Naive thymus-derived CD4-positive, alpha-beta T cell (primary cell): ENCODE measurements around the gene APOA5. TPM values are rescaled to one million over a fixed set of nuclear protein-coding genes. Genes with fewer than 3 reads are reported as not detected.
A peak's percentile ranks its signal among the peaks of the same experiment; 100 is the strongest.

ENCODE experiments used
- ATAC-seq: fragments of 150-1000 bp; cut with Tn5 transposase; 2 replicates; pipeline ENCODE4 v1.10.0; 2021; ENCODE audit warnings: mild to moderate bottlenecking, moderate library complexity
- CTCF ChIA-PET: fragments of 350-600 bp; sonication (Branson Sonifier 250); formaldehyde crosslinking; loops from one replicate; lab custom pipeline; 2021; ENCODE audit warnings: antibody characterized with exemption; lab: Charles Lee
- POLR2A ChIA-PET: fragments of 350-600 bp; sonication (Branson Sonifier 250); formaldehyde crosslinking; loops from one replicate; lab custom pipeline; 2021; ENCODE audit warnings: antibody characterized with exemption, inconsistent platforms; lab: Charles Lee
- DNase-seq, 9 donors: peaks; one replicate each; pipeline versions ENCODE4 v3.0.0 to v3.0.0-alpha.2; 2020 to 2022; ENCODE audit warnings: mixed read lengths in 1 of 9
- H3K27ac ChIP-seq: one replicate; pipeline ENCODE4 v1.7.0; 2013; ENCODE audit warnings: mild to moderate bottlenecking, low read depth, low read length, moderate library complexity
- H3K27me3 ChIP-seq, 2 donors: one replicate each; pipeline ENCODE4 v1.7.0; 2013; ENCODE audit warnings: low read length in 2 of 2, mild to moderate bottlenecking in 2 of 2, moderate library complexity in 2 of 2; ENCODE audit not compliant: control insufficient read depth in 2 of 2, insufficient read depth in 2 of 2
- H3K36me3 ChIP-seq, 3 experiments: 1 replicate in 2 of 3; 2 replicates in 1 of 3; pipeline ENCODE4 v1.7.0; 2013; ENCODE audit warnings: low read length in 3 of 3, mild to moderate bottlenecking in 3 of 3, moderate library complexity in 1 of 3; ENCODE audit not compliant: insufficient read depth in 3 of 3, control insufficient read depth in 2 of 3
- H3K4me1 ChIP-seq, 2 donors: one replicate each; pipeline ENCODE4 v1.7.0; 2013; ENCODE audit warnings: low read length in 2 of 2, mild to moderate bottlenecking in 2 of 2, moderate library complexity in 1 of 2; ENCODE audit not compliant: control insufficient read depth in 2 of 2, insufficient read depth in 2 of 2
- H3K4me3 ChIP-seq: 2 replicates; pipeline ENCODE4 v1.7.0; 2013; ENCODE audit warnings: mild to moderate bottlenecking, low read length
- H3K9me3 ChIP-seq, 3 experiments: 1 replicate in 2 of 3; 2 replicates in 1 of 3; pipeline ENCODE4 v1.7.0; 2013; ENCODE audit warnings: low read length in 3 of 3; ENCODE audit not compliant: control insufficient read depth in 2 of 3
- H3K27ac Mint-ChIP-seq, 9 donors: one replicate each; pipeline ENCODE4 v1.8.0; 2020 to 2022; ENCODE audit warnings: mixed read lengths in 9 of 9, mild to moderate bottlenecking in 8 of 9, moderate library complexity in 5 of 9, inconsistent platforms in 2 of 9
- H3K27me3 Mint-ChIP-seq, 5 donors: one replicate each; pipeline ENCODE4 v1.8.0; 2021 to 2022; ENCODE audit warnings: mixed read lengths in 5 of 5, mild to moderate bottlenecking in 1 of 5
- H3K36me3 Mint-ChIP-seq, 5 donors: one replicate each; pipeline ENCODE4 v1.8.0; 2020 to 2022; ENCODE audit warnings: mixed read lengths in 5 of 5, mild to moderate bottlenecking in 3 of 5, inconsistent platforms in 1 of 5
- H3K4me1 Mint-ChIP-seq, 7 donors: one replicate each; pipeline ENCODE4 v1.8.0; 2020 to 2022; ENCODE audit warnings: mixed read lengths in 7 of 7, mild to moderate bottlenecking in 3 of 7, inconsistent platforms in 1 of 7
- H3K4me3 Mint-ChIP-seq, 10 donors: one replicate each; pipeline ENCODE4 v1.8.0; 2020 to 2022; ENCODE audit warnings: mild to moderate bottlenecking in 10 of 10, mixed read lengths in 10 of 10, moderate library complexity in 6 of 10, inconsistent platforms in 2 of 10
- H3K9me3 Mint-ChIP-seq, 11 donors: one replicate each; pipeline ENCODE4 v1.8.0; 2020 to 2022; ENCODE audit warnings: mixed read lengths in 11 of 11, mild to moderate bottlenecking in 4 of 11, inconsistent platforms in 1 of 11, moderate library complexity in 1 of 11
- intact Hi-C, 2 donors: fragments of 100-400 bp; cut with micrococcal nuclease; formaldehyde crosslinking; loops; one replicate each; pipeline ENCODE4 v1.15.1; 2023
- polyA plus RNA-seq, 2 donors: library from polyadenylated mRNA; unstranded; fragments of 300-500 nt; fragmentation: Illumina TruSeq; gene quantifications; one replicate each; pipeline ENCODE4 v1.2.3, GENCODE V29; 2021
- total RNA-seq, 6 experiments: library from RNA in 5 of 6; stranded (reverse) in 5 of 6; gene quantifications; 1 replicate in 5 of 6; 2 replicates in 1 of 6; pipeline ENCODE4 v1.2.3 and lab custom pipeline; 2021 to 2026

APOA5 gene
- total and polyA plus RNA-seq, 7 experiments from 2014 or later = not detected

DNA sequence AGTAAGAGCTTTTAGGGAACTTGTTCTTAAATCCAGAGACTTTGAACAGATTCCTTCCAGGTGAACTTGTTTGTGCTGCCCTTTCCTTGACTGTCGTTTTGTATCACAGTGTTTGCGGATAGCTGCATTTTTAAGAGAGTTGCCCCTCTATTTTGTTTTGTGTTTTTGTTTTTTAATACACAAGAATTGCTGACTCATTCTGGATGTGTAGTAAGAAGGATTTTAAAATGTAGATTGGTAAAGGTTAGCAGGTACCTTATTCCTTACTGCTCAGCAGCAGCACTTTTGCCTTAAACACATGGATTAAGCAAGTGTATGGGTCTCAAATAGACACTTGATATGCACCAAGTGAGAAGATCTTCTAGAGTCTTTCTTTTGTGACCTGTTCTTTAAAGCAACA lies 8.9 kb upstream of the APOA5 start:
- H3K27ac Mint-ChIP-seq = peak overlapping the region in 1 of 9 donors; percentile 29
- Histone ChIP-seq H3K4me1 (no peaks in the 10 kb centered on the region), H3K27me3 (no peaks in the 10 kb centered on the region), H3K36me3 (no peaks in the 10 kb centered on the region), H3K27ac (no peak overlapping the region), H3K4me3 (no peak overlapping the region), H3K9me3 (no peaks in the 10 kb centered on the region)
- H3K4me1 Mint-ChIP-seq = no peaks in the 10 kb centered on the region
- H3K9me3 Mint-ChIP-seq = no peaks in the 10 kb centered on the region
- H3K27me3 Mint-ChIP-seq = peaks cover 0 to 36% (median 5%) of the 10 kb centered on the region in 5 donors
- H3K36me3 Mint-ChIP-seq = no peaks in the 10 kb centered on the region
- ATAC-seq (no peak), DNase-seq (no peak)
- POLR2A ChIA-PET = no interaction called here
- H3K4me3 Mint-ChIP-seq = no peak overlapping the region
- intact Hi-C loops = no loop called here
- CTCF ChIA-PET = interaction anchor here (0.9 kb wide), 1 partner anchor 10 kb away, joined by 5 read pairs; the partner anchor contains the start of gene APOA5

- no peaks in the 10 kb centered on the region for H3K36me3 ChIP-seq
- no peaks in the 10 kb centered on the region for H3K27me3 ChIP-seq
- no peaks in the 10 kb centered on the region for H3K4me1 Mint-ChIP-seq
- intact Hi-C loops = no loop called here
- H3K4me1 ChIP-seq = no peaks in the 10 kb centered on the region
- H3K4me3 ChIP-seq = no peak overlapping the region
- no peak overlapping the region for H3K27ac ChIP-seq
- ATAC-seq (no peak), DNase-seq (no peak)
- H3K9me3 ChIP-seq = no peaks in the 10 kb centered on the region
- no peaks in the 10 kb centered on the region for H3K36me3 Mint-ChIP-seq
- H3K4me3 Mint-ChIP-seq = no peak overlapping the region
- ChIA-PET CTCF (interaction anchor here (1.8 kb wide), 1 partner anchor 308 kb away, joined by 4 read pairs; no protein-coding TSS in a partner anchor), POLR2A (no interaction called here)
- peaks cover 0 to 31% (median 5%) of the 10 kb centered on the region in 5 donors for H3K27me3 Mint-ChIP-seq
- peak overlapping the region in 1 of 9 donors; percentile 37 for H3K27ac Mint-ChIP-seq
- H3K9me3 Mint-ChIP-seq = no peaks in the 10 kb centered on the region
These were observed 6.7 kb upstream of the APOA5 start for GRCh38 chr11:116798368-116798767.

DNA sequence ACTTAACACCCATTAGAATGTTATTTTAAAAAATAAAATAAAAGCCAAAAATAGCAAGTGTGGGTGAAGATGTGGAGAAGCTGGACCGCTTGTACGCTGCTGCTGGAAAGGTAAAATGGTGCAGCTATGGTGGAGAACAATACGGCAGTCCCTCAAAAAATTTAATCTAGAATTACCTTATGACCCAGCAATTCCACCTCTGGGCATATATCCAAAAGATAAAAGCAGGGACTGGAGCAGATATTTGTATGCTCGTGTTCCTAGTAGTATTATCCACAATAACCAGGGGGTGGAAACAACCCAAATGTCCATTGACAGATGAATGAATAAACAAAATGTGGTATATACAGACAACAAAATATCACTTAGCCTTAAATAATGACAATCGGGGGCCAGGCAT lies 6.1 kb upstream of the APOA5 start:
- Mint-ChIP-seq H3K4me3 (no peak overlapping the region), H3K4me1 (peaks cover 0 to 5% (median 4%) of the 10 kb centered on the region in 7 donors), H3K27me3 (peaks cover 0 to 30% (median 3%) of the 10 kb centered on the region in 5 donors), H3K36me3 (no peaks in the 10 kb centered on the region), H3K27ac (no peak overlapping the region), H3K9me3 (no peaks in the 10 kb centered on the region)
- Histone ChIP-seq H3K36me3 (no peaks in the 10 kb centered on the region), H3K27ac (no peak overlapping the region), H3K4me1 (no peaks in the 10 kb centered on the region), H3K27me3 (no peaks in the 10 kb centered on the region), H3K4me3 (no peak overlapping the region), H3K9me3 (no peaks in the 10 kb centered on the region)
- CTCF ChIA-PET = interaction anchor here (1.8 kb wide), 1 partner anchor 308 kb away, joined by 4 read pairs; no protein-coding TSS in a partner anchor
- DNase-seq = no peak
- intact Hi-C loops = no loop called here
- ATAC-seq = no peak
- POLR2A ChIA-PET = no interaction called here

- Mint-ChIP-seq H3K9me3 (no peaks in the 10 kb centered on the region), H3K27me3 (peaks cover 0 to 27% (median 0%) of the 10 kb centered on the region in 5 donors), H3K4me3 (no peak overlapping the region), H3K4me1 (peaks cover 0 to 5% (median 4%) of the 10 kb centered on the region in 7 donors), H3K36me3 (no peaks in the 10 kb centered on the region), H3K27ac (no peak overlapping the region)
- no peaks in the 10 kb centered on the region for H3K36me3 ChIP-seq
- no peak overlapping the region for H3K27ac ChIP-seq
- DNase-seq (no peak), ATAC-seq (no peak)
- H3K4me1 ChIP-seq = peaks cover 0 to 1% of the 10 kb centered on the region in 2 donors
- no peak overlapping the region for H3K4me3 ChIP-seq
- no peaks in the 10 kb centered on the region for H3K27me3 ChIP-seq
- ChIA-PET CTCF (interaction anchor here (0.6 kb wide), 2 partner anchors 13 to 309 kb away, joined by 3 read pairs; no protein-coding TSS in a partner anchor), POLR2A (interaction anchor here (1.1 kb wide), 1 partner anchor 10 kb away, joined by 3 read pairs; no protein-coding TSS in a partner anchor)
- intact Hi-C loops = no loop called here
- no peaks in the 10 kb centered on the region for H3K9me3 ChIP-seq
These were observed 4.9 kb upstream of the APOA5 start for GRCh38 chr11:116796548-116796947.

GRCh38 chr11:116794851-116795250 lies 3.2 kb upstream of the APOA5 start:
- H3K4me3 ChIP-seq = no peak overlapping the region
- intact Hi-C loops = no loop called here
- H3K27ac ChIP-seq = no peak overlapping the region
- peaks cover 3 to 5% of the 10 kb centered on the region in 2 donors for H3K4me1 ChIP-seq
- H3K27ac Mint-ChIP-seq = no peak overlapping the region
- no peaks in the 10 kb centered on the region for H3K27me3 ChIP-seq
- no peak for DNase-seq
- peaks cover 0 to 19% (median 0%) of the 10 kb centered on the region in 5 donors for H3K27me3 Mint-ChIP-seq
- no peak overlapping the region for H3K4me3 Mint-ChIP-seq
- H3K36me3 ChIP-seq = no peaks in the 10 kb centered on the region
- H3K36me3 Mint-ChIP-seq = no peaks in the 10 kb centered on the region
- H3K4me1 Mint-ChIP-seq = peaks cover 5 to 13% (median 9%) of the 10 kb centered on the region in 7 donors
- ChIA-PET CTCF (interaction anchor here (0.5 to 1.1 kb wide), 2 partner anchors 312 to 314 kb away, joined by 3 read pairs; no protein-coding TSS in a partner anchor), POLR2A (no interaction called here)
- H3K9me3 ChIP-seq = no peaks in the 10 kb centered on the region
- no peaks in the 10 kb centered on the region for H3K9me3 Mint-ChIP-seq
- no peak for ATAC-seq

DNA sequence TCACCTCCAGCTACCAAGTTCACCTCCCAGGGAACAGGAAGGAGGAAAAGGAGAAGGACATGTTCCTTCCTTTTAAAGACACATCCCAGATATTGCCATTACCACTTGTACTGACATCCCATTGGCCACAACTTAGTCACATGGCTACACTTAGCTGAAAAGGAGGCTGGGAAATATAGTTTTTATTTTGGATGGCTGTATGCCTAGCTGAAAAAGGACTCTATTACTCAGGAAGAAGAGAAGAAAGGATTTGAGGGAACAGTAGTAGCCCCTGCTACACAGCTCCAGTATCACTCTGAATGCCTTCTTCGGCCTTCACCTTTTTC lies 2.1 kb upstream of the APOA5 start:
- peaks cover 3 to 7% of the 10 kb centered on the region in 2 donors for H3K4me1 ChIP-seq
- H3K9me3 Mint-ChIP-seq = no peaks in the 10 kb centered on the region
- no peaks in the 10 kb centered on the region for H3K9me3 ChIP-seq
- H3K36me3 ChIP-seq = no peaks in the 10 kb centered on the region
- H3K27ac ChIP-seq = no peak overlapping the region
- H3K27me3 ChIP-seq = no peaks in the 10 kb centered on the region
- no peak for ATAC-seq
- H3K4me1 Mint-ChIP-seq = peaks cover 6 to 15% (median 10%) of the 10 kb centered on the region in 7 donors
- H3K27me3 Mint-ChIP-seq = peaks cover 0 to 11% (median 0%) of the 10 kb centered on the region in 5 donors
- POLR2A ChIA-PET = no interaction called here
- no peaks in the 10 kb centered on the region for H3K36me3 Mint-ChIP-seq
- H3K4me3 ChIP-seq = no peak overlapping the region
- CTCF ChIA-PET = interaction anchor here (0.8 to 5.8 kb wide), 5 partner anchors 43 to 315 kb away, joined by 3 to 66 read pairs (median 4); partner anchors contain the start of gene APOA1
- H3K27ac Mint-ChIP-seq = no peak overlapping the region
- DNase-seq = no peak
- no peak overlapping the region for H3K4me3 Mint-ChIP-seq
- intact Hi-C loops = no loop called here
